ENCODE measurements around the gene SLC2A4RG. TPM values are rescaled to one million over a fixed set of nuclear protein-coding genes. Genes with fewer than 3 reads are reported as not detected.

The SLC2A4RG gene
- total and polyA plus RNA-seq, 2 of the 13 experiments (the other 11 are each of a cell fraction or from before 2014, with no cell fraction given) = 91.4 to 95.9 TPM

- TF ChIP-seq ZGPAT (CRISPR knock-in tag; IDR thresholded peaks at IDR 0.05) (no peak), ZNF263 (CRISPR knock-in tag; IDR thresholded peaks at IDR 0.05) (peak; percentile 77), ATF7 (IDR thresholded peaks at IDR 0.05) (no peak), ATF7 (CRISPR knock-in tag; IDR thresholded peaks at IDR 0.05) (0 out of 2 replicates have a peak, but pooled peaks have one; percentile 27), NCOR1 (IDR thresholded peaks at IDR 0.05; ENCODE audit: borderline replicate concordance, low read length) (peak; percentile 89), ZNF687 (CRISPR knock-in tag; IDR thresholded peaks at IDR 0.05) (peak; percentile 77), EEA1 (CRISPR knock-in tag; IDR thresholded peaks at IDR 0.05; ENCODE audit: borderline replicate concordance) (peak; percentile 92), TARDBP (CRISPR knock-in tag; IDR thresholded peaks at IDR 0.05) (0 out of 2 replicates have a peak, but pooled peaks have one; percentile 20), MIER2 (CRISPR knock-in tag; IDR thresholded peaks at IDR 0.05) (no peak), MXI1 (IDR thresholded peaks at IDR 0.05; ENCODE audit: borderline replicate concordance, low read depth, low read length) (peak; percentile 29; the same call in 1 of the 3 replicates), PITX1 (CRISPR knock-in tag; IDR thresholded peaks at IDR 0.05) (peak; percentile 41; the same call in 1 of the 2 replicates), GTF2F1 (IDR thresholded peaks at IDR 0.05; ENCODE audit: low read length) (no peak), ZFP36L2 (CRISPR knock-in tag; IDR thresholded peaks at IDR 0.05) (no peak), ZBTB38 (CRISPR knock-in tag; IDR thresholded peaks at IDR 0.05) (peak; percentile 96), PAX8 (CRISPR knock-in tag; IDR thresholded peaks at IDR 0.05; ENCODE audit: borderline replicate concordance) (no peak), TBP (CRISPR knock-in tag; IDR thresholded peaks at IDR 0.05) (no peak), NONO (IDR thresholded peaks at IDR 0.05) (no peak), NONO (CRISPR knock-in tag; conservative IDR thresholded peaks at IDR 0.05) (peak; percentile 84; the same call in 1 of the 2 replicates), ZFP36 (IDR thresholded peaks at IDR 0.05; ENCODE audit: borderline replicate concordance, low read depth, low read length, partially characterized antibody) (no peak), ZNF136 (CRISPR knock-in tag; IDR thresholded peaks at IDR 0.05; ENCODE audit: low read depth) (peak; percentile 56; the same call in 1 of the 2 replicates), ZNF768 (CRISPR knock-in tag; IDR thresholded peaks at IDR 0.05) (no peak; the same call in 1 of the 2 replicates), ZFX (CRISPR knock-in tag; IDR thresholded peaks at IDR 0.05; ENCODE audit: low read depth) (peak; percentile 58; the same call in 1 of the 2 replicates), ZNF788 (CRISPR knock-in tag; IDR thresholded peaks at IDR 0.05; ENCODE audit: borderline replicate concordance) (0 out of 2 replicates have a peak, but pooled peaks have one; percentile 27), MEF2D (CRISPR knock-in tag; IDR thresholded peaks at IDR 0.05) (no peak; the same call in 1 of the 2 replicates)
These were observed 5.2 kb upstream of the SLC2A4RG start (continued) for GRCh38 chr20:63734111-63734945.

All from HepG2 (cell line).